HG03354 (cell line): ENCODE results near the gene VPS41.
"Not testable (repeated sequence)": the region's sequence is repeated elsewhere in the genome, so short reads cannot be mapped to it uniquely, and the experiment has no call there.

ENCODE experiments used
- ATAC-seq: cut with Tn5 transposase; IDR thresholded peaks from one replicate; pipeline ENCODE4 v1.9.1; 2021; ENCODE audit warnings: mild to moderate bottlenecking; ENCODE audit not compliant: unreplicated experiment, poor library complexity, severe bottlenecking

Gene VPS41

GRCh38 chr7:38862666-38863065 is 46.3 kb downstream of the VPS41 start:
- ATAC-seq, result no peak

- ATAC-seq, result no peak
These were observed 50.6 kb downstream of the VPS41 start for GRCh38 chr7:38858259-38858884.

DNA sequence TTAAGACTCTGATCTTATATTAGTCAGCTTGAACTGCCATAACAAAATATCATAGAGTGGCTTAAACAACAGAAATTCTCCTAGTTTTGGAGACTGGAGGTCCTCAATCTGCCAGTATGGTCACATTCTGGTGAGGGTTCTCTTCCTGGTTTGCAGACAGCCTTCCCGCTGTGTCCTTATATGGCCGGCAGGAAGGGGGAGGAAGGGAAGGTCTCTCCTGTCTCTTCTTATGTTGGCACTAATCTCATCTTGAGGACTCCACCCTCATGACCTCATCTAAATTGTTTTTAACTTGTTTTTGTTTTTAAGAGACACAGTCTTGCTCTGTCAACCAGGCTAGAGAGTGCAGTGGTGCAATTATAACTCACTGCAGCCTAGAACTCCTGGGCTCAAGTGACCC is 53.1 kb downstream of the VPS41 start:
- no peak for ATAC-seq

GRCh38 chr7:38855386-38855785 is 53.6 kb downstream of the VPS41 start:
- no peak for ATAC-seq

DNA sequence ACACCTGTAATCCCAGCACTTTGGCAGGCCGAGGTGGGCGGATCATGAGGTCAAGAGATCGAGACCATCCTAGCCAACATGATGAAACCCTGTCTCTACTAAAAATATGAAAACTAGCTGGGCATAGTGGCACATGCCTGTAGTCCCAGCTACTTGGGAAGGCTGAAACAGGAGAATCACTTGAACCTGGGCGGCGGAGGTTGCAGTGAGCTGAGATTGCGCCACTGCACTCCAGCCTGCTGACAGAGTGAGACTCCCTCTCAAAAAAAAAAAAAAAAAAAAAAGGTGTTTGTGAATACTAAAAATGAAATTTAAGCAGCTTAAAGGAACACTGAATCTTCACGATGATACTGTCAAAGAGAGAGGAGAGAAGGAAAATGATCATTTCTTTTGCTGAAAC is 54.0 kb downstream of the VPS41 start:
- not testable (repeated sequence) for ATAC-seq

DNA sequence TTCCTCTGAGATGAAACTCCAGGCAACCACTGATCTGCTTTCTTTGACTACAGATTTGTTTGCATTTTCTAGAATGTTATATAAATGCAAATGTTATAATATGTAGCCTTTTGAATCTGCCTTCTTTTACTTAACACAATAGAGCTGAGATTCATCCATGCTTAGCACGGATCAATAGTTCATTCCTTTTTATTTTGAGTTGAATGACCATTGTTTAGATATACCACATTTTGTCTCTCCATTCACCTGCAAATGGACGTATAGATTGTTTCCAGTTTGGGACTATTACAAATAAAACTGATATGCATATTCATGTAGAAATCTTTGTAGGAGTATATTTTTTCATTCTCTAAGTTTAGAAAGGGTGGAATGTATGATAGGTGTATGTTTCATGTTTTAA is 57.7 kb downstream of the VPS41 start:
- no peak for ATAC-seq

- ATAC-seq, result no peak
These were observed 62.7 kb downstream of the VPS41 start for GRCh38 chr7:38846280-38846679.

DNA sequence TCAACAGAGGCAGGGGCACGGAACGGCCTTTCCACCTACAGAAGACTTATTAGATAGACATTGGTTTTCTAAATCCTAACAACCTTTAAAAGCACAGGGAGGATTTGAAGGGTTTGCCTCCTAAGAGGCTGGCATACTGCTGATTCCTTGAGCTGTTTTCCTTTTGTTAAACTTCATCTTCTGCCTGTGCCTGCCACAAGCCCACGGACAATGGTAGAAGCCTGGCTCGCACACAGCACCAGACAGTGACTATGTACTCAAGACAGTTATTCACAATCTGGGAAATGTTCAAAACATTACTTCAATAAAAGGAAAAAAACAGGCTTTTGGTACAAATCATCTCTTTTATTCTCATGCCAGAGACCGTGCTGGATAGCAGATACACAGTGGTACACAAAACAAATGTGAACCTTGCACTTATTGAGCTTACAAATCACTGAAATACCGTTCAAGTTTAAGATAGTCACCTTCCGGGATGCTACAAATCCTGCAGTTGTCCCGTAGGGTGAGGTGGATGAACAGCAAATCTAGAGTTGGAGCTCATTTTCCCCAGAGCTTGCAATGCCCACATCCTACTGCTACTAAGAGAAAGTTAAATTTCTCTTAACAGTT is 63.9 kb downstream of the VPS41 start:
- no peak for ATAC-seq

DNA sequence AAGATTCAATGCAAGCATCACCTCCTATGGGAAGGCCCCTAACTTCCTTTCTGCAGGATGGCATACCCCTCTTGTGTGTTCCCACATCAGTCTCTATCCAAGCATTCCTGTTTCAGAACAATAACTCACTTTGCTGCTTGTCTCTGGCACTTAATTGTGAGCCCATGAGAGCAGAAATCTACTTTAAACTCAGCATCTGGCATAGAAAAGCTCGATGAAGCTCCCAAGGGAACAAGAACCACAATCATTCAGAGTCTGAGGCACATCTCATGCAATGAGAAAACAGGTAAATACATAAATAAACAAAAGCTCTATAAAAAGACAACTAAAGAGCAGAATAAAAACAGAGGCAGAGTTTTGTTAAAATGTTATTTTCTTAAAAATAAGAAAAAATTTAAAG is 66.2 kb downstream of the VPS41 start:
- ATAC-seq, result no peak

- ATAC-seq, result no peak
These were observed 68.1 kb downstream of the VPS41 start for GRCh38 chr7:38840736-38841460.

DNA sequence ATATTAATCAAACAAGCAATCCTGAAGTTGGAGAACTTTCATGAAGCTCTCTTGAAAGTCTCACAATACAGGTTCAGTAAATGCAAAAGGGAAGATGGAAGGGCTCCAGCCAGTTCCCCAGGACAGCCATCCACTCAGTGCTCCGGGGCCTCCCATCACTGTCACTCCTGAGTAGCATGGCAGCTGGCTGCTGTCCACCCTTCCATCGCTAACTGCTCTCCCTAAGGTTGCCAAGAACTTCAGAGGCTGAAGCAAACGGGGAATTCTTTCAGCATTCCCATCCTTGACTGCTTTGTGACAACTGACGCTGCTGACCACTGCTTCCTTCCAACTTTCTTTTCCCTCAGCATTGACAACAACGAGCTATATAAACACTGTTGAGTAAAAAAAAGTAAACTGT is 69.1 kb downstream of the VPS41 start:
- no peak for ATAC-seq

DNA sequence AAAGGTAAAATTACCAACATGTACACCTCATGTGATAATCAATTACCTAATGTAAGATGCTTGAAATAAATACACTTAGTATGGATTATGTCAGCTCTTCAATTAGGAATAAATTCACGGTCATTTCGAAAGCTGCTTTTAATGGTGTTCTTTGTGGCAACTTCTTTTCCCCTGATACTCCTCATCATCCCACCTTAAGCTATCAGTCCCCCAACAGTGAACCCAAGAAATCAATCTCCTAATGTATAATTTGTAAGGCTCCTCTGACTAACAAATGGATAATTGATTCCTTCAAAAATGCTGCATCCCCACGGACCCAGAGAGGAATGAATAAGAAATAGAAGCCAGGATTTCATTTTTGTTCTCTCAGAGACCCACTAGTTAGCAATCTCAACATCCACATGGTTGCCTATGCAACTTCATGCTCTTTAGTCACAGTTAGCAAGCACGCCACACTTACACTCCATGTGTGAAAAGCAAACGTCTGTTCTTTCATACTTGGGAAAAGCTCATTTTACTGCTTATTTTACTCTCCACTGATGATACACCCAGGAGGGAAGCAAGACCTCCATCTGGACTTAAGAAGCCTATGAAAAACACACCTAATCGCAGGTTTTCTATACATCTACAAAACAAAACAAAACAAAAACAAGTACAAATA is 70.1 kb downstream of the VPS41 start:
- ATAC-seq, result no peak

- no peak for ATAC-seq
These were observed 74.6 kb downstream of the VPS41 start for GRCh38 chr7:38834357-38834756.

DNA sequence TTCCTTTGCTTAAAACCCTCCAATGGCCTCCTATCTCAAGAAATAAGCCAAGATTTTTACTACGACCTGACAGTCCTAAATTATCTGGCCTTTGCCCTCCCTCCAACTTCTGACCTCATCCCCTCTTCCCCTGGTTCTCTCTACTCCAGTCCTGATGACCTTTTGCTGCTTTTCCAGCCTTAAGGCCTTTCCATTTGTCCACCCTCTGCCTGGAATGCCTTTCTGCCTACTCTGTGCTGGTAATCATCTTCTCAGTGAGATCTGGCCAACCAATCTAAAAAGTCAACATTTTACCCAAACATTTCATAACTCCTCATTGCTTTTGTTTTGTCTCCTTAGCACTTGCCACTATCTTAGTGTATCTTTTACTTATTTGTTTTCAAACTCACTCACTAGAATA is 75.7 kb downstream of the VPS41 start:
- no peak for ATAC-seq

- ATAC-seq, result no peak
These were observed 77.6 kb downstream of the VPS41 start for GRCh38 chr7:38831259-38831996.

DNA sequence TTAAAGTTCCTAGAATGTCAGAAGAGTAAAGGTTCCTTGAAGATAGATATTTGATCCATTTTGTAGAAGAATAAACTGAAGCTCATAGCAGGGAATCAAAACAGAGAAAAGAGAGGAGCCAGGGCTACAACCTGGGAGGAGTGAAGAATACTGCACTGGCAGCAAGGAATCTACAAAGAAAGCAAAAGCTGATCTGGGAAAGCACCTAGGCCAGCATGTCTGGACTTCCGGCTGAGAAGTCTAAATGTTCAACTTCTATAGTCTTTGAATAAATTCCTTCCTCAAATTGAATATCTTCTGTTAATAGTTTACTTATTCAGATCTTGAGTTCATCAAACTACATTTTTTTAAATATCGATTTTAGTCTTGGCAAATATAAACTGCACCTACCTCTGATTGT is 78.2 kb downstream of the VPS41 start:
- ATAC-seq, result no peak

DNA sequence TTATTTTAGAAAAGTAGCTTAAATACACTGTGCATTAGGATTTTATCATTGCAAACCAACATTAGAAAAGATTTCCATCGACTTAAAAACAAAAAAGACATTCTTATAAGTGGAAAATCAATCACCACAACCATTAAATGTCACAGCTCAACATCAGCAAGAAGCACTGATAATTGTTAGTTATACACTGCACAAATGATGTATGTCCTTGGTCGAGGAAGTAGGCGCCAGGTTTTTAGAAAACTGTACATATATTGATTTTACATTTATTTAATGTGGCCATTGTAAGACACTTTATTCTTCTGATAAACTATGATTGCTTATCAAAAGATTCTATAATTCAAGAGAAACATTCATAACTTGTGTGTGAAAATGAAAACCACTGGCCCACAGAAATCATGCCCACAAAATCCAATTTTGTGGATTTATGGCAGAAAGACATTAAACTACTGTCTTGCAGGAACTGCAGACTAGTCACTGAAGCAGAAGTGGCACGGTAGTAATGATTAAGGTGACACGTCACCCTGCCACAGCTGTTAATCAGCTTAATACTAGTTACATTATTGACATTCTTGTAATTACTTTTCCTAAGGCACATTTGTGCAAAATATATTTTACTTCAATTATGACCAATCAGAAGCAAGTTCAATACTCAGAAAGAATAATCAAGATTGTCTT is 79.4 kb downstream of the VPS41 start:
- no peak for ATAC-seq

- no peak for ATAC-seq
These were observed 81.0 kb downstream of the VPS41 start for GRCh38 chr7:38828026-38828425.

DNA sequence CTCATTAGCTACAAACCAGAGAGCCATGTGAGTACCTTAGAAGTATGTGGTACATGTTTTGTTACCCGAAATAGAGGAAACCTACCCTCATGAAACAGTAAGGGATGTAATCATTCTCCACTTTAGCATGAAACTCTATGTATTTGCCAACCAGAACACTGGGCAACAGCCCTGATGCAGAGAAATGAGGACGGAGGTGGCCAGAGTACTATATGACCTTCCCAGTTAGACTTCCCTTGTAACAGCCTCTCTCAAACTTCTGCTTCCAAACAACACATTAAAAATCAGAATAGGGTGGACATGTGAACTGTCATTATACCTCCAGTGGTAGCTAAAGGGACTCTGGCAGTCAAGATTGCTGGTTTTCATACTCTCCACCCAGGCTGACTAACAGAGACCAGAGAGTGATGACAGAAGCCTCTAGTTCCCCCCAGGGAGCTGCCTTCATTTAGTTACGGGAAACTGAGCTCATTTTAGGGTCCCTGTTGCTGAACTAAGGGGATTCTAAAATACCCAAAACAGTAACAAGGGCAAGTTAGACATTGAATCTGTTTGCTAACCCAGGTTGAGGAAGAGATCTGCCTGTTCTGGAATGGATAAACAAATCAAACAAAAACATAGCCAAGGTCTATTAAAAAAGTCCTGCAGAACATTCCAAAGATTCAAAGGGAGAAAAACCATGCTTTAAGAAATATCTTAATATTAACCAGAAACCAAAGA is 83.1 kb downstream of the VPS41 start:
- peak; percentile 74 for ATAC-seq
